Activated naive CD4-positive, alpha-beta T cell (primary cell): Measurements from ENCODE around the gene C22orf39.

Experiments used
- DNase-seq, 4 experiments: peaks; one replicate each; lab custom pipeline; 2025; lab: John Stamatoyannopoulos, UW

The C22orf39 gene

GRCh38 chr22:19477321-19478044, 30.0 kb upstream of the C22orf39 start:
- DNase-seq: no peak

- no peak for DNase-seq
Measured at GRCh38 chr22:19476023-19476422, 28.5 kb upstream of the C22orf39 start.

DNA sequence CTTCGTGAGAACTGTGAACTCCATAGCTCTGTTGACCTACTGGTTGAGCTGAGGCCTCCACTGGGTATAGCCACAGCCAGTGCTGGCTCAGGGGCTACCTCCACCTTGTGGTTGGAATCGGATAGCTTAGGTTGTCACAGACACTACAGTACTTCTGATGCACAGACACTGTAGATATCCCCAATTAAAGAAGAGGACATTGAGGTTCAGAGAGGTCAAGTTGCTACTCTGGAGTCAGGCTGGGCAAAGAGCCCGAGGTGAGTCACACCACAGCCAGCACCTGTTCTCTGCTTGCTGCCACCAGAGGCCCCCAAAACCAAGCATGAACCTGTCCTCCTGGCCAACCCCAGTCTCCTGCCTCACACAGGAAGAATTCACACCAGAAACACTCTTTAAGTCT, 26.1 kb upstream of the C22orf39 start:
- DNase-seq: no peak

DNA sequence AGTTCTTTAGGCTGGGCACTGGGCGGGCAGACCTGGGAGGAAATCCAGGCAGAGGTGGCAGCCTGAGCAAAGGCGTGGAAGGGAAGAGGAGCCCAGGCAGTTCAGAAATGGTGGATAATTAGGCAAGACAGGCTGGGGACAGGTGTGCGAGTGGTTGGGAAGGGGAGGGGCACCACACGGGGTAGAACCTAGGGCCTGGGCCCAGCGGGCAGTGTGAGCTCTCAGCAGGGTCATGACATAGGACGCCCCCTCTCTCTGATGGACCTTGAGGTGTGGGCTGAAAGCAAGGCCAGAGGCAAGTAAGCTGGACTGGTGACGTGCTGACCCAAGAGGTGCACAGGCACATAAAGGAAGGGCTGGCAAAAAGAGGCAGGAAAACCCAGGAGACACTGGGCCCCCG, 24.7 kb upstream of the C22orf39 start:
- no peak for DNase-seq

DNA sequence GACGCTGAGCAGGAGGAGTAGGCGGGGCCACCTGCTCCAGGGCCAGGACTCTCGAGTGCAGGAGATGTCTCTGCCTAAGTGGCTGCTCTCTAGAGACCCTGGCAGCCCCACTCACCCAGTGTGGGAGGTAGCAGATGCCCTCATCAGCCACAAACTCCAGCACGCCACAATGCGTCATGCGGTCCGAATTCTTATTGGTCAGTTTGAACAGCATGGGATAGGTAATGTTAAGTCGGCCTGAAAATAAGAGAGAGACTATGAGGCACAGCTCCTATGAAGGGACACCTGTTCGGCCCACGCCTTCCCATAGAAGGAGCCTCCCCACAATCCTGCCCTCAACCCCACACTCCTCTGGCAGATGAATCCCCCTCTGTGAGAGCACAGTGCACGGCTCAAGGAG, 24.1 kb upstream of the C22orf39 start:
- no peak for DNase-seq

DNA sequence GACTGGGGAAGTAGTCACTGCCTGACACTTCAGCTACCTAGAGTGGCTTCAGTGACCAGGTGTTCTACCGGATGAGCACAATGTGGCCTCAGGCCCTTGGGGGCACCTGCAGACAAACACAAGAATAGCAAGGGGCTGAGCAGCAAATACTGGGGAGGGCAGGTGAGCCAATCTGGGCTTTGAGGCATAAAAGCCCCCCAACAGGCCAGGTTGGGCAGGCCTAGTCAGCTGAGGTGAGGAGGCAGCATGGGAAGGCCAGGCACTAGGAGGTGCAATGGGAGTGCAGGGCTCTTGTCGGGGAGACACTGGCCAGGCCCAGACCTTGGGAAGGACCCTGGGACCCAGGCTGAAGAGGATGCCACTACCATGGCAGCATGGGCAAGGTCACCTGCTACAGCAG, 22.5 kb upstream of the C22orf39 start:
- DNase-seq: no peak

GRCh38 chr22:19469421-19469820, 21.9 kb upstream of the C22orf39 start:
- DNase-seq: no peak

- no peak for DNase-seq
Measured at GRCh38 chr22:19467912-19468311, 20.4 kb upstream of the C22orf39 start.

GRCh38 chr22:19466848-19467752, 19.6 kb upstream of the C22orf39 start:
- DNase-seq: no peak

DNA sequence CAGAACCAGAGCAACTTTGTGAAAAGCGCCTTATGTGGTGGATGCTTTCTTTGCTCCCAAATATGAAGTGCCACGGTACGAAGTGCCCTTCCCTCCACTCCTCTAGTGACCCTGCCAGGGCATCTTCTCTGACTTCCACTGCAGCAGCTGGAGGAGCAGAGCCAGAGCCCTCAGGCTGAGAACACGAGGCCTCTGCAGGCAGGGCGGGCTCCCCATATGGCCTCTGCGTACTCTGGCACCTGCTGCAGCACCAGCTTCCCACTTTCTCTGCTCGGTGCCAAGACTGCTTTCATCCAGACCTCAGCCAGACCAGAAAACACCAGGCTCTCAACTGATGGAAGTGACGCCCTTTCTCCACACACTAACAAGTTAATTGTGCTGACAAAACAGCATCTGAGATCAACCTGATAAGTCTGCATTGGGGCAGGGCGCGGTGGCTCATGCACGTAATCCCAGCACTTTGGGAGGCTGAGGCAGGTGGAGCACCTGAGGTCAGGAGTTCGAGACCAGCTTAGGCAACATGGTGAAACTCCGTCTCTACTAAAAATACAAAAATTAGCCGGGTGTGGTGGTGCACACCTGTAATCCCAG, 18.7 kb upstream of the C22orf39 start:
- DNase-seq: no peak

DNA sequence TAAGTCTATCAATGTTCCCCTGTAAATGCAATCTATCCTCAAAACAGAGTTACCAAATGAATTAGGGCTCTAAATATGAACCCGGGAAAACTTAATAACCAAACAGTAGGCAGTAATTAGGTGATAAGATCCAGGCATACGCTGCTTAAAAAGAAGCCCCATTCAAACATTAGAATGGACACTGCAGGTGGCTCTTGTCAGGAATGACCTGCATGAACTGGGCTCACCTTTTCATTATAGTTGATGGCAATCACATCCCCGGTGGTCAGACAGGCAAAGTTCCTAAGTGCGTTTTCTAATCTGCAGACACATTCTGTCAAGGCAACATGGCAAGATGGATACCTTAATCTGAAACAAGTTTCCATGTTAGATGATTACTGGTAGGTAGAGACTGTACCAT, 17.5 kb upstream of the C22orf39 start:
- DNase-seq: no peak

DNA sequence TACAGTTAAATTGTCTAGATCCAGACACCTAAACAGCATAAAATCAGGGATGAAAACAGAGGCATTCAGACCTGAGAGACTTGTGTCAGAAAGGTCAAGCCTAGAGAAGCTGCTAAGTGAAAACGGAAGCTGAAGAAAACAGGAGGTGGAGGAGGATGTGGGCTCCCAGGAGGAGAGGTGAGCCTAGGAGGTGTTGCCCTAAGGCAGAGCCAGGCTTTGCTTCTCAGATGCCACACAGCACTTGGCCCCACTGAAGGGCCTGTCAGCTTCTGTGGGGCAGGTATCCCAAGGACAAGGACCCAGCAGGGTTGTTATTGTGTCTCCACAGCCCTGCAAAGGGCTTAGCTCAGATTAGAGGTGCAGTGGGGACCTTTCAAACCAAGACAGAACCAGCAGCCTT, 17.0 kb upstream of the C22orf39 start:
- no peak for DNase-seq

GRCh38 chr22:19463491-19464469, 16.3 kb upstream of the C22orf39 start:
- DNase-seq: no peak

GRCh38 chr22:19463008-19463407, 15.5 kb upstream of the C22orf39 start:
- DNase-seq: no peak

GRCh38 chr22:19461506-19461905, 14.0 kb upstream of the C22orf39 start:
- DNase-seq: no peak

DNA sequence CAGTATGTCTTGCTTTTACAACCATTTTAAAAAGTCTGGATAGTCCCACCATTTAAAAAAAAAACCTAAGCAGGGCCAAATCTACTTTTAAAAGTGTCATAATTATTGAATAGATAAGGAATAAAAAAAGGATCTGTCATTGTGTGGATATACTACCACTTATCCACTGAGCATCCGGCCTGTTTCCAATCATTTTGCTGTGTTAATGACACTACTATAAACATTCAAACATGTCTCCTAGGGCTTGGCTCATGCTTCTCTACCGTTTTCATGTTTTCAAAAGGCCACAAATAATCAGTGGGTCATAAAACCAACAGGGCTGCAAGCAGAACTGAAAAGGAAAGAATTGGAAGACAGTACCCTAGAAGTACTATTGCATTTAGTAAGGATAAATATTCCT, 12.5 kb upstream of the C22orf39 start:
- no peak for DNase-seq

DNA sequence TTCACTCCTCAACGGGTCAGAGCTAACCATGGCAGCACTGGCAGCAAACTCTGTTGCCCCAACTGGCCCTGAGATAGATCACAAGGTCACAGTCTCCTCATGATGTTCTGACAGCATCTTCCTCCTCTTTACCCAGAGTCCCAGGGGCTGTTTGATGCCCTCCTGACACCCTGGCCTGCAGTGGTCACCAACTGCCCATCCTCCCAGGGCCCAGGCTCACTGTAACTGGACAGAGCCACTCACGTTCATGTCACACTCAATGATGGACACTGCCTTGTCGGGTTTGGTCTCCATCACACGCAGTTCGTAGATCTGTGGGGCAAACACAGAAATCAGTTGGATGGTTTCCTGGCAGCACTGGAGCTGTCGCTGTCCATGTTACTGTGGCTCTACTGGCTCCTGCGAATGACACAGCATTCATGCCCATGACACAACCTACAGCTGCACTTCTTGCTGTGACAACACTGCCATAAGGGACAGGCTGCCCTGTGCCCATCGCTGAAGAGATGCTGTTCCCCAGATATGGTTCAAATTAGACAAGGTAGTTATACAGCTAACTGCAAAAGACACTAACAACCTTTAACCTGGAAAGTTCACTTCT, 10.4 kb upstream of the C22orf39 start:
- no peak for DNase-seq

GRCh38 chr22:19456541-19456940, 9.0 kb upstream of the C22orf39 start:
- DNase-seq: no peak

DNA sequence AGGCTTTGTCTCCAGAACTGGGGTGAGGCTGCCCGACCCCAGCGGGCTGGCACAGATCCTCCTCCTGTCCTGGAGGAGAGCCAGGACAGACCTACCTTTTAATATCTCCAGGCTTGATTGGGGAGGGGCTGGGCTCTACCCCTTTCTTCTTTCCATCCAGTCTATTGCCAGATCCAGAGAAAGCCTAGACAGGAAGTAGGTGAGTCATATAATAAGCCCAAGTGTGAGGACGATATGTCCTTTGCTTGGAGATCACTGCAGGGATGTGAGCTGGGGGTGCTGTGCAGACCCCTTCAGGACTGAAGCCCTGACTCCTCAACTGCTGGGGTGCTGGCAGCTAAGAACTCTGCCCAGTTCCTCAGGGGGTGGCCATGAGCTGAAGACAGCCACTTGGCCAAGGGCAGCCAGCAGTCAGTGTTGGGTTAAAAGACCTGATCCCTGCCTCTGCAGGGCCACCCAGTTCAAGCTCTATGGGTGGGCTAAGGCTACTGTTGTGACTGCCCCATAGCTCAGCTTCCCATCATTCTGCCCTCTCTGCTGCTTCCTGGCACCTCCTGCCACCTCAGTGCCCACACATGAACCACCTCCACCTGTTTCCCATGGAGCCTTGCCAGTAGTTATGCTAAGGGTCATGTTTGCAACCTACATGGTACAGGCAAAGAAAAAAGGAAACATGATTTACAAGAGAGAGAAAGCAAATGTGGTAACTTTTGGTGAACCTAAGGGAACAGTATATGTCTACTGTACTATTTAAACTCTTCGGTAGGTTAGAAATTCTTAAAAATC, 8.3 kb upstream of the C22orf39 start:
- DNase-seq: no peak

DNA sequence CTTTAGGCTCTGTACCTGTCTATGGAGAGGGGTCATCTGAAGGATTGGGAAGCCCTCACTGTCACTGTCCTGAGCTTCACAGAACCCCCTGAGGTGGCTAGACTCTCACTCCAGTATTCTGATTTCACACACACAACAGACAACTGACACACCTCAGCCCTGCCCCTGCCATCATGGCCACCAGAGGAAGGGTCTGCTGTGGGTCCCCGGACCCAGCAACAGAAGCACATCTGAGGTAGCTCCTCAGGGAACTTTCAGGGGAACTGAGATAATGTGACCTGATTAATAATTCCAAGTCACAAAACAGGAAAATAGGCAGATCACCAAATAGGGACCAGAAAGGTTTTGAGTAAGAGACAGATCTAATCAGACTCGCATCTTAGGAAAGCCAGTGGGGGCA, 7.5 kb upstream of the C22orf39 start:
- DNase-seq: no peak

GRCh38 chr22:19454156-19454555, 6.6 kb upstream of the C22orf39 start:
- DNase-seq: no peak
